HCT116 (cell line): ENCODE data around the gene SMARCD1. TPM values are rescaled to one million over a fixed set of nuclear protein-coding genes. Genes with fewer than 3 reads are reported as not detected.

Source experiments
- ATAC-seq: fragments of 200-7000 bp; cut with Tn5 transposase; 2 replicates; pipeline ENCODE4 v1.9.1; 2020; ENCODE audit warnings: mild to moderate bottlenecking, moderate library complexity
- BruUV-seq: library from RNA; stranded (reverse); fragments of 400-500 nt; replicated peaks from 2 replicates; lab custom pipeline; 2021; lab: Mats Ljungman, UMichigan
- CTCF ChIA-PET: fragments of 300-600 bp; sonication (Branson Sonifier 250); formaldehyde crosslinking; loops from one replicate; lab custom pipeline; 2021; ENCODE audit warnings: antibody characterized with exemption; lab: Charles Lee
- POLR2A ChIA-PET: fragments of 300-600, 350-600 bp; sonication (Branson Sonifier 250); formaldehyde crosslinking; loops from one replicate; lab custom pipeline; 2021; ENCODE audit warnings: antibody characterized with exemption; lab: Charles Lee
- RAD21 ChIA-PET, 2 experiments: fragments of 300-600 bp; sonication (Branson Sonifier 250); formaldehyde crosslinking; loops; one replicate each; lab custom pipeline; 2023; ENCODE audit warnings: low total read pairs in 2 of 2; ENCODE audit not compliant: uncharacterized antibody in 2 of 2, unreplicated experiment in 2 of 2, low non-redundant PET in 1 of 2; lab: Charles Lee
- DNase-seq: peaks from one replicate; pipeline ENCODE4 v3.0.0-alpha.2; 2010; ENCODE audit warnings: low read depth, low spot score
- H2AFZ ChIP-seq: fragments of 200-600 bp; shearing (Covaris generic), sonication (generic); 2 replicates; pipeline ENCODE4 v1.6.1; 2017; ENCODE audit warnings: low read depth, mixed run types, mixed read lengths, antibody characterized with exemption, low read length; ENCODE audit not compliant: poor library complexity, severe bottlenecking
- H3K27ac ChIP-seq: 2 replicates; pipeline ENCODE4 v1.5.1; 2012; ENCODE audit warnings: low read depth, low read length
- H3K27me3 ChIP-seq: fragments of 200-600 bp; sonication (generic); 2 replicates; pipeline ENCODE4 v1.6.1; 2016; ENCODE audit warnings: mixed run types, low read length, mixed read lengths; ENCODE audit not compliant: insufficient read depth
- H3K36me3 ChIP-seq, 2 experiments: fragments of 200-500 bp in 1 of 2; fragments of 200-600 bp in 1 of 2; sonication (Bioruptor generic) in 1 of 2; sonication (generic) in 1 of 2; 2 replicates each; pipeline versions ENCODE4 v1.5.1 to v1.6.1; 2014 to 2016; ENCODE audit warnings: low read length in 2 of 2, inconsistent platforms in 1 of 2, mixed read lengths in 1 of 2, mixed run types in 1 of 2; ENCODE audit not compliant: insufficient read depth in 2 of 2, control insufficient read depth in 1 of 2
- H3K4me1 ChIP-seq, 2 experiments: fragments of 200-600 bp in 1 of 2; sonication (generic) in 1 of 2; 2 replicates each; pipeline versions ENCODE4 v1.5.1 to v1.6.1; 2012 to 2017; ENCODE audit warnings: low read length in 2 of 2, inconsistent platforms in 1 of 2, mild to moderate bottlenecking in 1 of 2, mixed read lengths in 1 of 2, mixed run types in 1 of 2, moderate library complexity in 1 of 2; ENCODE audit not compliant: insufficient read depth in 2 of 2, control insufficient read depth in 1 of 2
- H3K4me2 ChIP-seq: fragments of 200-600 bp; sonication (generic); 2 replicates; pipeline ENCODE4 v1.6.1; 2017; ENCODE audit warnings: mixed run types, low read length, mixed read lengths
- H3K4me3 ChIP-seq, 2 experiments: fragments of 200-600 bp in 1 of 2; sonication (generic) in 1 of 2; replicated peaks in 1 of 2; 2 replicates each; pipeline ENCODE4 v1.5.1; 2011 to 2016; ENCODE audit warnings: low read length in 2 of 2, control low read depth in 1 of 2, low read depth in 1 of 2, mild to moderate bottlenecking in 1 of 2, mixed read lengths in 1 of 2, mixed run types in 1 of 2
- H3K79me2 ChIP-seq: fragments of 200-600 bp; sonication (generic); 2 replicates; pipeline ENCODE4 v1.6.1; 2017; ENCODE audit warnings: mild to moderate bottlenecking, mixed run types, low read length, moderate library complexity, mixed read lengths; ENCODE audit not compliant: insufficient read depth
- H3K9ac ChIP-seq: fragments of 200-600 bp; sonication (generic); 2 replicates; pipeline ENCODE4 v1.6.1; 2016; ENCODE audit warnings: low read length, mixed read lengths
- H3K9me2 ChIP-seq: fragments of 200-600 bp; sonication (generic), shearing (Covaris generic); 2 replicates; pipeline ENCODE4 v1.6.1; 2017; ENCODE audit warnings: mixed run types, mild to moderate bottlenecking, moderate library complexity; ENCODE audit not compliant: insufficient read depth
- H3K9me3 ChIP-seq, 2 experiments: fragments of 200-500 bp in 1 of 2; fragments of 200-600 bp in 1 of 2; sonication (Bioruptor generic) in 1 of 2; sonication (generic) in 1 of 2; 2 replicates each; pipeline ENCODE4 v1.6.1; 2014 to 2017; ENCODE audit warnings: low read length in 2 of 2, mixed read lengths in 2 of 2, inconsistent platforms in 1 of 2, low read depth in 1 of 2, mild to moderate bottlenecking in 1 of 2, mixed run types in 1 of 2, moderate library complexity in 1 of 2; ENCODE audit not compliant: control insufficient read depth in 1 of 2, insufficient read depth in 1 of 2
- H4K20me1 ChIP-seq: fragments of 200-600 bp; sonication (generic), shearing (Covaris generic); 2 replicates; pipeline ENCODE4 v1.6.1; 2017; ENCODE audit warnings: mixed run types, mild to moderate bottlenecking, moderate library complexity; ENCODE audit not compliant: insufficient read depth
- CBX3 ChIP-seq: IDR thresholded peaks from 2 replicates; pipeline ENCODE4 v1.6.1; 2012; ENCODE audit warnings: low read depth
- CEBPB ChIP-seq: IDR thresholded peaks from 2 replicates; pipeline ENCODE4 v1.6.1; 2012; ENCODE audit warnings: low read depth
- ELF1 ChIP-seq: IDR thresholded peaks from 2 replicates; pipeline ENCODE4 v1.6.1; 2012; ENCODE audit warnings: low read depth, borderline replicate concordance
- EZH2phosphoT487 ChIP-seq: fragments of 200-600 bp; IDR thresholded peaks from 2 replicates; pipeline ENCODE4 v1.6.1; 2018; ENCODE audit warnings: antibody characterized with exemption, borderline replicate concordance
- FOSL1 ChIP-seq: IDR thresholded peaks from 2 replicates; pipeline ENCODE4 v1.6.1; 2012; ENCODE audit warnings: low read depth
- POLR2A ChIP-seq: IDR thresholded peaks from 2 replicates; pipeline ENCODE4 v1.7.0; 2011; ENCODE audit warnings: borderline replicate concordance; ENCODE audit not compliant: insufficient read depth, insufficient read length; ENCODE audit errors: extremely low read depth
- POLR2AphosphoS5 ChIP-seq: IDR thresholded peaks from 2 replicates; pipeline ENCODE4 v1.6.1; 2011; ENCODE audit warnings: mild to moderate bottlenecking, low read depth, low read length, moderate library complexity
- RAD21 ChIP-seq: IDR thresholded peaks from 2 replicates; pipeline ENCODE4 v1.6.1; 2012; ENCODE audit warnings: low read depth, mild to moderate bottlenecking
- SIN3A ChIP-seq: IDR thresholded peaks from 2 replicates; pipeline ENCODE4 v1.6.1; 2012; ENCODE audit warnings: low read depth
- SP1 ChIP-seq: IDR thresholded peaks from 2 replicates; pipeline ENCODE4 v1.6.1; 2012; ENCODE audit warnings: low read depth
- SRF ChIP-seq: IDR thresholded peaks from 2 replicates; pipeline ENCODE4 v1.6.1; 2012; ENCODE audit warnings: low read depth
- TCF7L2 ChIP-seq: IDR thresholded peaks from 2 replicates; pipeline ENCODE4 v1.7.0; 2011; ENCODE audit warnings: borderline replicate concordance, inconsistent platforms; ENCODE audit not compliant: insufficient read depth, insufficient read length; ENCODE audit errors: extremely low read depth
- YY1 ChIP-seq: IDR thresholded peaks from 2 replicates; pipeline ENCODE4 v1.6.1; 2011; ENCODE audit warnings: low read length, low read depth, moderate library complexity, mild to moderate bottlenecking; ENCODE audit not compliant: insufficient replicate concordance; ENCODE audit errors: extremely low read depth
- ZFX ChIP-seq: fragments of 450-650 bp; IDR thresholded peaks from 2 replicates; pipeline ENCODE4 v1.6.1; 2017
- ZNF274 ChIP-seq: fragments of 200-500 bp; sonication (Bioruptor generic); IDR thresholded peaks from 2 replicates; pipeline ENCODE4 v1.6.1; 2014; ENCODE audit warnings: mild to moderate bottlenecking, low read depth, low read length, inconsistent platforms
- intact Hi-C: fragments of 100-400 bp; cut with micrococcal nuclease; formaldehyde crosslinking; loops from 2 replicates; pipeline ENCODE4 v1.10.0; 2022
- total RNA-seq: library from RNA; stranded (reverse); gene quantifications from one replicate; pipeline ENCODE4 v1.2.1, GENCODE V29; 2021; ENCODE audit not compliant: unreplicated experiment
- TF ChIP-seq, protein P1 (sequence below): IDR thresholded peaks from 2 replicates; pipeline ENCODE4 v1.6.1; 2012; ENCODE audit warnings: low read depth
- TF ChIP-seq, protein P2 (sequence below): IDR thresholded peaks from 2 replicates; pipeline ENCODE4 v1.6.1; 2012

SMARCD1 gene
- total RNA-seq, 1 experiment from 2014 or later, result 64.8 TPM

DNA sequence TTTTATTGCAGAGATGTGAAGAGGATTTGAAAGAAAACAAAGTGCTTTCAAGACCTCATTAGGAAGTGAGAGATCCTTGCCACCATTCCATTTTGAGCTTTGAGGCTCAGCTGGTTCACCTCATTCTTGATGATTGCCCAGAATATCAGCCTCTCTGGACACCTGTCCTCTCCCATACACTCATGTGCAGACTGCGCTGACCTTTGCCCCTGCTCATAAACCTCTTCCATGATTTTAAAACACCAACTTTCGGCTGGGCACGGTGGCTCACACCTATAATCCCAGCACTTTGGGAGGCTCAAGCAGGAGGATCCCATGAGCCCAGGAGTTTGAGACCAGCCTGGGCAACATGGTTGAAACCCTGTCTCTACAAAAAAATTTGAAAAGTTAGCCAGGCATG is 35.8 kb downstream of the SMARCD1 start:
- ChIA-PET POLR2A (no interaction called here), CTCF (interaction anchor here (1.6 kb wide), 1 partner anchor 9 kb away, joined by 4 read pairs; the partner anchor contains the start of gene COX14), RAD21 (no interaction called here)
- H3K4me3 ChIP-seq, result no peak overlapping the region
- TF ChIP-seq POLR2AphosphoS5 (no peak), EZH2phosphoT487 (no peak), CBX3 (no peak), SRF (no peak), ZNF274 (no peak), RAD21 (no peak), ZFX (no peak), FOSL1 (no peak), SP1 (no peak), SIN3A (no peak), POLR2A (no peak), CEBPB (no peak), YY1 (no peak), ELF1 (no peak), TCF7L2 (no peak)
- TF ChIP-seq, protein P1, sequence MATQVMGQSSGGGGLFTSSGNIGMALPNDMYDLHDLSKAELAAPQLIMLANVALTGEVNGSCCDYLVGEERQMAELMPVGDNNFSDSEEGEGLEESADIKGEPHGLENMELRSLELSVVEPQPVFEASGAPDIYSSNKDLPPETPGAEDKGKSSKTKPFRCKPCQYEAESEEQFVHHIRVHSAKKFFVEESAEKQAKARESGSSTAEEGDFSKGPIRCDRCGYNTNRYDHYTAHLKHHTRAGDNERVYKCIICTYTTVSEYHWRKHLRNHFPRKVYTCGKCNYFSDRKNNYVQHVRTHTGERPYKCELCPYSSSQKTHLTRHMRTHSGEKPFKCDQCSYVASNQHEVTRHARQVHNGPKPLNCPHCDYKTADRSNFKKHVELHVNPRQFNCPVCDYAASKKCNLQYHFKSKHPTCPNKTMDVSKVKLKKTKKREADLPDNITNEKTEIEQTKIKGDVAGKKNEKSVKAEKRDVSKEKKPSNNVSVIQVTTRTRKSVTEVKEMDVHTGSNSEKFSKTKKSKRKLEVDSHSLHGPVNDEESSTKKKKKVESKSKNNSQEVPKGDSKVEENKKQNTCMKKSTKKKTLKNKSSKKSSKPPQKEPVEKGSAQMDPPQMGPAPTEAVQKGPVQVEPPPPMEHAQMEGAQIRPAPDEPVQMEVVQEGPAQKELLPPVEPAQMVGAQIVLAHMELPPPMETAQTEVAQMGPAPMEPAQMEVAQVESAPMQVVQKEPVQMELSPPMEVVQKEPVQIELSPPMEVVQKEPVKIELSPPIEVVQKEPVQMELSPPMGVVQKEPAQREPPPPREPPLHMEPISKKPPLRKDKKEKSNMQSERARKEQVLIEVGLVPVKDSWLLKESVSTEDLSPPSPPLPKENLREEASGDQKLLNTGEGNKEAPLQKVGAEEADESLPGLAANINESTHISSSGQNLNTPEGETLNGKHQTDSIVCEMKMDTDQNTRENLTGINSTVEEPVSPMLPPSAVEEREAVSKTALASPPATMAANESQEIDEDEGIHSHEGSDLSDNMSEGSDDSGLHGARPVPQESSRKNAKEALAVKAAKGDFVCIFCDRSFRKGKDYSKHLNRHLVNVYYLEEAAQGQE, result no peak
- TF ChIP-seq, protein P2, sequence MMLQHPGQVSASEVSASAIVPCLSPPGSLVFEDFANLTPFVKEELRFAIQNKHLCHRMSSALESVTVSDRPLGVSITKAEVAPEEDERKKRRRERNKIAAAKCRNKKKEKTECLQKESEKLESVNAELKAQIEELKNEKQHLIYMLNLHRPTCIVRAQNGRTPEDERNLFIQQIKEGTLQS, result no peak
- H3K9me3 ChIP-seq, result no peaks in the 10 kb centered on the region
- H3K27ac ChIP-seq, result no peak overlapping the region
- DNase-seq (no peak), ATAC-seq (no peak)
- H3K27me3 ChIP-seq, result no peaks in the 10 kb centered on the region
- H4K20me1 ChIP-seq, result no peaks in the 10 kb centered on the region
- H3K4me2 ChIP-seq, result no peak overlapping the region
- no peak overlapping the region for H2AFZ ChIP-seq
- BruUV-seq, result no TSS peak
- H3K36me3 ChIP-seq, result peaks cover 0 to 13% of the 10 kb centered on the region in 2 experiments; a peak in 2 of 4 replicates
- no peaks in the 10 kb centered on the region for H3K4me1 ChIP-seq
- no peaks in the 10 kb centered on the region for H3K9me2 ChIP-seq
- no peak overlapping the region for H3K9ac ChIP-seq
- intact Hi-C loops, result no loop called here
- H3K79me2 ChIP-seq, result peaks cover 27% of the 10 kb centered on the region
